ENCODE data around the gene DNAJB14. TPM values are rescaled to one million over a fixed set of nuclear protein-coding genes. Genes with fewer than 3 reads are reported as not detected.
A peak's percentile ranks its signal among the peaks of the same experiment; 100 is the strongest.
"Not testable (repeated sequence)": the region's sequence is repeated elsewhere in the genome, so short reads cannot be mapped to it uniquely, and the experiment has no call there.

The DNAJB14 gene
- total RNA-seq, 1 donor from 2014 or later, result 57.9 TPM

DNA sequence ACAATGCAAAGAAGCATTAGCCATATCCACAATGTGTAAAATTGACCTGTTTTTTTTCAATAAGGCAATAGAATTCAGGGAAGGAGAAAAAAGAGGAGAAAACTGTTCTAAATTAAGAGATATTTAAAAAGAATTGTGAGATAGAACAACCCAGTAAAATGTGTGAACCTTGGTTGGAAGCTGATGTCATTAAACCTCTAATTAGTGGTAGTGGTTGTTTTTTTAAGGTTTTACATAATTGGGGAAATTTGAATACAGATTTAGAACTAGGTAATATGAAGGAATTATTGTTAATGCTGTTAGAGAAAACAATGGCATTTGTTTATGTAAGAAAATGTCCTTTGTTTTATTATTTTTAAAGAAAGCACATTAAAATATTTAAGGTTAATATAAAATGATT lies 18.8 kb upstream of the DNAJB14 start:
- peaks cover 14% of the 10 kb centered on the region for H3K4me1 Mint-ChIP-seq (ENCODE audit: low read depth)
- no peak for DNase-seq (ENCODE audit: low spot score)
- TF ChIP-seq, protein P1, sequence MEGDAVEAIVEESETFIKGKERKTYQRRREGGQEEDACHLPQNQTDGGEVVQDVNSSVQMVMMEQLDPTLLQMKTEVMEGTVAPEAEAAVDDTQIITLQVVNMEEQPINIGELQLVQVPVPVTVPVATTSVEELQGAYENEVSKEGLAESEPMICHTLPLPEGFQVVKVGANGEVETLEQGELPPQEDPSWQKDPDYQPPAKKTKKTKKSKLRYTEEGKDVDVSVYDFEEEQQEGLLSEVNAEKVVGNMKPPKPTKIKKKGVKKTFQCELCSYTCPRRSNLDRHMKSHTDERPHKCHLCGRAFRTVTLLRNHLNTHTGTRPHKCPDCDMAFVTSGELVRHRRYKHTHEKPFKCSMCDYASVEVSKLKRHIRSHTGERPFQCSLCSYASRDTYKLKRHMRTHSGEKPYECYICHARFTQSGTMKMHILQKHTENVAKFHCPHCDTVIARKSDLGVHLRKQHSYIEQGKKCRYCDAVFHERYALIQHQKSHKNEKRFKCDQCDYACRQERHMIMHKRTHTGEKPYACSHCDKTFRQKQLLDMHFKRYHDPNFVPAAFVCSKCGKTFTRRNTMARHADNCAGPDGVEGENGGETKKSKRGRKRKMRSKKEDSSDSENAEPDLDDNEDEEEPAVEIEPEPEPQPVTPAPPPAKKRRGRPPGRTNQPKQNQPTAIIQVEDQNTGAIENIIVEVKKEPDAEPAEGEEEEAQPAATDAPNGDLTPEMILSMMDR (IDR thresholded peaks at IDR 0.05), result no peak
- H3K27ac Mint-ChIP-seq (ENCODE audit: unreplicated experiment), result no peak overlapping the region
- no peak overlapping the region for H3K4me3 Mint-ChIP-seq (ENCODE audit: unreplicated experiment)
- no peaks in the 10 kb centered on the region for H3K9me3 Mint-ChIP-seq (ENCODE audit: low read depth)
- no peaks in the 10 kb centered on the region for H3K36me3 Mint-ChIP-seq (ENCODE audit: low read depth)
- no peaks in the 10 kb centered on the region for H3K27me3 Mint-ChIP-seq (ENCODE audit: low read depth)

GRCh38 chr4:99961711-99962110 lies 15.3 kb upstream of the DNAJB14 start:
- Mint-ChIP-seq H3K27ac (ENCODE audit: unreplicated experiment) (no peak overlapping the region), H3K36me3 (ENCODE audit: low read depth) (peaks cover 3% of the 10 kb centered on the region), H3K4me3 (ENCODE audit: unreplicated experiment) (no peak overlapping the region), H3K9me3 (ENCODE audit: low read depth) (no peaks in the 10 kb centered on the region), H3K4me1 (ENCODE audit: low read depth) (peaks cover 3% of the 10 kb centered on the region), H3K27me3 (ENCODE audit: low read depth) (no peaks in the 10 kb centered on the region)
- TF ChIP-seq, protein P1 (IDR thresholded peaks at IDR 0.05), result no peak
- DNase-seq (ENCODE audit: low spot score), result no peak

GRCh38 chr4:99960648-99961047 lies 14.2 kb upstream of the DNAJB14 start:
- Mint-ChIP-seq H3K36me3 (ENCODE audit: low read depth) (peaks cover 3% of the 10 kb centered on the region), H3K9me3 (ENCODE audit: low read depth) (peaks cover 4% of the 10 kb centered on the region), H3K4me3 (ENCODE audit: unreplicated experiment) (no peak overlapping the region), H3K27me3 (ENCODE audit: low read depth) (no peaks in the 10 kb centered on the region), H3K4me1 (ENCODE audit: low read depth) (peaks cover 3% of the 10 kb centered on the region), H3K27ac (ENCODE audit: unreplicated experiment) (no peak overlapping the region)
- no peak for DNase-seq (ENCODE audit: low spot score)
- TF ChIP-seq, protein P1 (IDR thresholded peaks at IDR 0.05), result no peak

- H3K36me3 Mint-ChIP-seq (ENCODE audit: low read depth); H3K27ac Mint-ChIP-seq (ENCODE audit: unreplicated experiment); H3K27me3 Mint-ChIP-seq (ENCODE audit: low read depth); DNase-seq (ENCODE audit: low spot score); H3K9me3 Mint-ChIP-seq (ENCODE audit: low read depth); H3K4me1 Mint-ChIP-seq (ENCODE audit: low read depth); H3K4me3 Mint-ChIP-seq (ENCODE audit: unreplicated experiment): not testable (repeated sequence)
These were observed 11.8 kb upstream of the DNAJB14 start for GRCh38 chr4:99958207-99958606.

- peaks cover 16% of the 10 kb centered on the region for H3K4me1 Mint-ChIP-seq (ENCODE audit: low read depth)
- peaks cover 2% of the 10 kb centered on the region for H3K36me3 Mint-ChIP-seq (ENCODE audit: low read depth)
- no peak for DNase-seq (ENCODE audit: low spot score)
- no peak overlapping the region for H3K27ac Mint-ChIP-seq (ENCODE audit: unreplicated experiment)
- H3K9me3 Mint-ChIP-seq (ENCODE audit: low read depth), result peaks cover 2% of the 10 kb centered on the region
- no peaks in the 10 kb centered on the region for H3K27me3 Mint-ChIP-seq (ENCODE audit: low read depth)
- TF ChIP-seq, protein P1 (IDR thresholded peaks at IDR 0.05), result no peak
- no peak overlapping the region for H3K4me3 Mint-ChIP-seq (ENCODE audit: unreplicated experiment)
These were observed 4.5 kb upstream of the DNAJB14 start for GRCh38 chr4:99950913-99951254.

DNA sequence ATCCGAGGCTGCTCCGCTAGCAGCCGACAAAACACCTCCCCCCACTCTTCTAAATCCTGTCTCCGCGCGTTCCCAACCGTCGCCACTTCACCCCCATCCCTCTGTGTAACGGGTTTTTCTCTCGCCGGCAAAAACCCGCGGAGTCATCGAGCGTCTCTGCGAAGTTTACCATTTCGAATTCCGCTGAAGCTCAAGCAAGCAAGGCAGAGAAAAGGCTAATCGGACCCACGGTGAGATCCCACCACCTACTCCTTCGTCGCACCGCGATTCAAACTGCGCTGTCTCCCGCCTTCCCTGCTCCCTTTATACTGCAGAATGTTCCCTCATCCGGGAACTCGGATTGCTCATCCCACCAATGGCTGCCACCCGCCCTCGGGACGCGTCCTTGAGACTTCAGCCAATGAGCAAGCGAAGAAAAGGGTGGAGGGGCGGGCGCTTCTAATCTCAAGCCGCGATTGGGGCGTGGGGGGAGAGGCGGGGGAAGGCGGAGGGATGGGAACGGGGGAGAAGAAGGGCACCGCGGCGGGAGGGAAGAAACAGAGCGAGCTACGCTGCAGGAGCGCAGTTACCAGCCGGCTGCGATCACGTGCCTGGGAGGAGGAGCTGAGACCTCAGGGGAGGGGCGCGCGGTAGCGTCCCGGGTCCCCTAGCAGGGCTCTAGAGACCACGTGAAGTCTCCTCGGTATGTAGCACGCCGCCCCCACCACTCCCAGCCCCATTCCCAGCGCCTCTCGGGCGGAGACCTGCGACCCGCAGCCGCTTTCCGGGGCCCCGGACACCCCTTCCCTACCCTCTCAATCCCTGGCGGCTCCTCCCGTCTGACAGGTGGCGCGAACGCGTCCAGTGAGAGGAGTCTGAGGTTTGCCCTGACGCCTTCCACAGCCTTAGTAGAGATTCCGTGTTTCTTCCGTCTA lies 3.8 kb upstream of the DNAJB14 start, which contains the start of gene H2AZ1:
Gene H2AZ1 (minus strand): TSS at position 277 of the 914 bp plus-strand sequence. CDS start 105 bp downstream, at position 172.
- H3K4me1 Mint-ChIP-seq (ENCODE audit: low read depth), result peaks cover 22% of the 10 kb centered on the region
- peaks cover 2% of the 10 kb centered on the region for H3K36me3 Mint-ChIP-seq (ENCODE audit: low read depth)
- no peak within 1 kb of the TSS for H3K4me3 Mint-ChIP-seq (ENCODE audit: unreplicated experiment)
- no peak within 1 kb of the TSS for H3K27ac Mint-ChIP-seq (ENCODE audit: unreplicated experiment)
- H3K9me3 Mint-ChIP-seq (ENCODE audit: low read depth), result no peaks in the 10 kb centered on the region
- TF ChIP-seq, protein P1 (IDR thresholded peaks at IDR 0.05), result no peak
- peak; percentile 99 for DNase-seq (ENCODE audit: low spot score)
- no peaks in the 10 kb centered on the region for H3K27me3 Mint-ChIP-seq (ENCODE audit: low read depth)
